Motor neuron (in vitro differentiated cells): ENCODE results near the gene TRAM2. TPM values are rescaled to one million over a fixed set of nuclear protein-coding genes. Genes with fewer than 3 reads are reported as not detected.

ENCODE experiments used
- ATAC-seq, 8 experiments: fragments of 200-7000 bp; cut with Tn5 transposase; replicated peaks in 6 of 8; 2 replicates each; pipeline ENCODE4 v1.8.0; 2021; ENCODE audit warnings: mild to moderate bottlenecking in 8 of 8, moderate library complexity in 8 of 8
- H3K27ac ChIP-seq, 2 donors: fragments of 250-450 bp; sonication (Bioruptor Pico); 2 replicates each; pipeline ENCODE4 v1.9.0; 2021; ENCODE audit warnings: antibody characterized with exemption in 2 of 2, mild to moderate bottlenecking in 2 of 2, moderate library complexity in 1 of 2
- H3K4me1 ChIP-seq, 2 donors: fragments of 250-450 bp; sonication (Bioruptor Pico); replicated peaks in 1 of 2; 2 replicates each; pipeline ENCODE4 v1.6.1; 2021; ENCODE audit warnings: antibody characterized with exemption in 2 of 2, mild to moderate bottlenecking in 2 of 2, moderate library complexity in 1 of 2
- H3K4me3 ChIP-seq, 5 donors: fragments of 250-450 bp; sonication (Bioruptor Pico); 2 replicates each; pipeline ENCODE4 v1.9.0; 2021; ENCODE audit warnings: antibody characterized with exemption in 5 of 5, mild to moderate bottlenecking in 5 of 5, moderate library complexity in 4 of 5
- WGBS, 10 experiments: fragments of 450-650 bp; shearing (Covaris generic); methylation state at CpG; one replicate each; pipeline ENCODE4 v1.0.0; 2022; 5-methylcytosine and 5-hydroxymethylcytosine counted together
- in situ Hi-C, 9 experiments: fragments of 400-800 bp; cut with MboI; loops; one replicate each; pipeline ENCODE4 v1.15.0; 2021; ENCODE audit warnings: low sequenced_read_pairs in 9 of 9, low pct_unique_long_range_greater_than_20kb in 2 of 9; ENCODE audit not compliant: unreplicated experiment in 9 of 9
- total RNA-seq, 8 experiments: library from RNA; unstranded; fragments of 300-600 nt; gene quantifications; 2 replicates each; pipeline versions ENCODE4 v1.2.3 to v1.2.4, GENCODE V29; 2022

Gene TRAM2
- total RNA-seq, 8 experiments from 2014 or later = 1.8 to 38.0 (median 10.7) TPM

GRCh38 chr6:52504782-52505136, 72.1 kb downstream of the TRAM2 start:
- Histone ChIP-seq H3K4me1 (peaks cover 0 to 2% of the 10 kb centered on the region in 2 donors), H3K27ac (no peak overlapping the region), H3K4me3 (no peak overlapping the region)
- ATAC-seq = no peak
- 31 to 100% (median 87%) methylated on average over 1 to 10 of the region's 10 CpGs; no CpG with 5 or more reads in 4 of the 10 experiments for WGBS, 10 experiments
- in situ Hi-C loops = no loop called here

- 0 to 100% (median 44%) methylated on average over 1 to 5 of the region's 24 CpGs; no CpG with 5 or more reads in 6 of the 10 experiments for WGBS, 10 experiments
- ATAC-seq = peak; percentile 69 to 92 (median 75)
- H3K4me1 ChIP-seq = peaks cover 0 to 2% of the 10 kb centered on the region in 2 donors
- H3K4me3 ChIP-seq = no peak overlapping the region
- in situ Hi-C loops = no loop called here
- H3K27ac ChIP-seq = no peak overlapping the region
These were observed 72.7 kb downstream of the TRAM2 start for GRCh38 chr6:52503851-52504781.

GRCh38 chr6:52503323-52503747, 73.5 kb downstream of the TRAM2 start:
- in situ Hi-C loops = no loop called here
- Histone ChIP-seq H3K4me3 (no peak overlapping the region), H3K27ac (no peak overlapping the region), H3K4me1 (peaks cover 0 to 2% of the 10 kb centered on the region in 2 donors)
- ATAC-seq = peak; percentile 4 to 77 (median 52)
- WGBS, 10 experiments = 20 to 100% (median 33%) methylated on average over 2 to 3 of the region's 5 CpGs; no CpG with 5 or more reads in 7 of the 10 experiments

DNA sequence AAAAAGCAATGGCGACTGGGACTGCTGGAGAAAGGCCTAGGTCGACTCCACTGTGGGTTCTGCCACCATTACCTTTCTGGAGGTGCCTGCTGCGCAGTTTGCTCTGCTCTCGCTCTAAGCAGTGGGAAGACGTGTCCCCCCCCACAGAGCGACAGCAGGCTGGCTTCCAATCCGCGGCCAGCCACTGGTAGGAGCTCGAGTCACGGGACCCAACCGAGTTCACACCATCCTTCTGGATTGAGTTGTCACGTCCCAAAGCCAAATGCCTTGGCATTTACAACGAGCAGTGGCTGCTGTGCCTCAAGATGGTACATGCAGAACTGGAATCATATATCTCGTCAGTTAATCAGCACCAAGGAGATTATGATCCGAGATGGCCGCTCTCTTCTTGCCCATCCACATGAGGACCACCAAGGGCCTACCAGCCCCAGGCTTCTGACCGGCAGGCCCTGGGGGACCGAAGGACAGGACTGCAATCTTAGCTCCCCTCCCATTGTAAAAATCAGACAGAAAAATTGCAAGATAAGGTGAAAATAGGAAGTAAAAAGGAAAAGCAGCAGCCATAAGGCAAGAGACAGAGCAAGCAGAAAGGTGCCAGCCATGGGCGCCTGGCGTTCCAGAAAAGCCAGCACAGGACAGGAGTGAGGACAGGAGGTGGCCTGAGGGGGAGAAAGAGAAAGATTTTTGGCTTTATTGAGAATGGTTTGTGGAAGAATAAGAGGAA, 74.4 kb downstream of the TRAM2 start:
- H3K4me1 ChIP-seq = peaks cover 0 to 2% of the 10 kb centered on the region in 2 donors
- in situ Hi-C loops = no loop called here
- WGBS, 10 experiments = 82 to 100% (median 98%) methylated on average over 1 to 15 of the region's 20 CpGs; no CpG with 5 or more reads in 2 of the 10 experiments
- H3K4me3 ChIP-seq = no peak overlapping the region
- ATAC-seq = no peak
- no peak overlapping the region for H3K27ac ChIP-seq

- in situ Hi-C loops = no loop called here
- H3K4me3 ChIP-seq = no peak overlapping the region
- no peak overlapping the region for H3K27ac ChIP-seq
- WGBS, 10 experiments = 40 to 100% (median 66%) methylated on average over 1 to 6 of the region's 9 CpGs; no CpG with 5 or more reads in 3 of the 10 experiments
- ATAC-seq = no peak
- H3K4me1 ChIP-seq = peaks cover 0 to 2% of the 10 kb centered on the region in 2 donors
These were observed 76.4 kb downstream of the TRAM2 start for GRCh38 chr6:52500238-52501129.

DNA sequence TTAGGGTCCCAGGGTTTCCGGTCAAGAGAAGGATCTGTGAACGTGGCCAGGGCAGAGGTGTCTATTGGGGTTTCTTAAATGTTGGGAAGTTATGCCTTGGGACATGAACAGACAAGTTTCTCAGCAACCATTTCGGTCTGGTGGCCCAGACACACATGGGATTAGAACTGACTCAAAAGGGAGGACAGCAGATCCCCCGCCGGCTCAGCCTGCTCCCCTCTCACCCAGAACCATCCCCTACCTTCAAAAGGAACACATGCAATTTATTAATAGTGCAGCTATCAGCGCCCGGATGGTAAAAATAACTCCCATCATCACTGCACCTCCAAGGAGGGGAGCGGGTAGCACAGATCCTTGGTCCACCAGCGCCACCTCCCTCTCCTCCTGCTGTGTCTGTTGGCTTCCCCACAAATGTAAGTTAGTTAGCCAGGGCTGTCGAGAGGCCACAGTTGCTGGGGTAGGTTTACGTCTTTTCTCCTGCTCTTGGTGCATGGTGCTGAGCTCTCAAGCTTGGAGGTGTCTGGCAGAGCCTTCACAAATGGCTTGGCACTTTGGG, 77.1 kb downstream of the TRAM2 start:
- peaks cover 0 to 2% of the 10 kb centered on the region in 2 donors for H3K4me1 ChIP-seq
- 20 to 100% (median 93%) methylated on average over 1 to 7 of the region's 11 CpGs; no CpG with 5 or more reads in 1 of the 10 experiments for WGBS, 10 experiments
- in situ Hi-C loops = no loop called here
- no peak for ATAC-seq
- no peak overlapping the region for H3K4me3 ChIP-seq
- no peak overlapping the region for H3K27ac ChIP-seq

GRCh38 chr6:52499026-52499425, 77.8 kb downstream of the TRAM2 start:
- ATAC-seq = peak in 3 of 8 experiments; percentile 3 to 29 (median 17)
- Histone ChIP-seq H3K4me1 (peaks cover 0 to 2% of the 10 kb centered on the region in 2 donors), H3K4me3 (no peak overlapping the region), H3K27ac (no peak overlapping the region)
- WGBS, 10 experiments = 40 to 100% (median 90%) methylated on average over 1 of the region's 1 CpG; no CpG with 5 or more reads in 5 of the 10 experiments
- in situ Hi-C loops = no loop called here

DNA sequence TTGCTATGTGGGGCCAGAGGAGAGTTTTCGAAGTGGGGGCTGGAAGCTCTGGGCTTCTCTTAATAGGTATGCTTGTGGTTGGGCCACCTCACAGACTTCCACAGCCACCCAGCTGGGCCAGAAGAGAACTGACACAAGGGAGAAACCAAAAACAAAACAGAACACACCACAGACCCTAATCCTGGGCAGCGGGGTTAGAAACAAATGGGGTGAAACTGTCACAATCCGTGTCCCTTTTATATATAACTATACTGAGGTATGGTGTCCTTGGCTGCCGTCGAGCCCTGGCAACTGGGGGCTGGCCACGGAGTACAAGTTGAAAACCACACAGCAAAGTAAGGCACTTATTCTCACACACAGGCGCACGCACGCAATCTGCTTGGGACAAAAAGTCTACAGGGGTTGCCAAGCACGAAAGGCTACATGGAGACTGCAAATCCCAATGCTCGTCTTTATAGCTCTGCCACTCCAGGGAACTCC, 78.3 kb downstream of the TRAM2 start:
- 79 to 96% (median 89%) methylated on average over 1 to 7 of the region's 11 CpGs; no CpG with 5 or more reads in 1 of the 10 experiments for WGBS, 10 experiments
- H3K27ac ChIP-seq = no peak overlapping the region

DNA sequence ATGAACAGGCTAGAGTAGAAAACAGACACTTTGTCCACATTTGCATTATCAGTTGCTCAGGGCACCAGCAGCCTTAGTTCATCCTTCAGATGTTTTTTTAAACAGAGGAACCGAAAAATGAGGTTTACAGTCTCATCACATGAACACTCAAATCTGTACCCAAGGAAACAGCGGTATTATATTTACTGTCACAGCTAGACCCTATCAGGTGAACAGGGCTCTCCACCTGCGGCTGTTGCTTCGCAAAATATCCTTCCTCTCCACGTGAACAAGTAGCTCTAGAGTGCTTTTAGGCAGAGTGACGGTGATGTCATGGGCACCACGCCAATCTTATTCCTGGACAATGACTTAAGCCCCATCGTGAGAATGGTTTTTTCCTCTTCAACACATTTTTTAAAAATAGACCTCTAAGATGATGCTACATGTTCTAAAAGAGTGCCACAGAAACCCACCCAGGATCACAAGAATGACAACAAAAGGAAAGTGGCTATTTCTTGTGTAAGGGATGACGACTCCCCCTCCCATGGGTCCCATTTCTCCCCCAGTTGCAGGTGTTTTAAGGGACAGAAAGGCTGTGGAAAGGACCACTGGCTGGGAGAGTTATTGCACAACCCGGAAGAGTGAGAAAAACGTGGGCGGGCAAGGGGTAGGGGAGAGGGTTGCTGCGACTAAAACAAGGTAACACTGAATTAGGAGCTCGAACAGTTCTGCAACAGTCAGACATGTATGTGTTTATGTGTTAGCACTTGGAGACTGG, 79.0 kb downstream of the TRAM2 start:
- 75 to 100% (median 90%) methylated on average over 1 to 14 of the region's 14 CpGs for WGBS, 10 experiments
- ATAC-seq = no peak
- Histone ChIP-seq H3K4me3 (no peak overlapping the region), H3K4me1 (no peaks in the 10 kb centered on the region), H3K27ac (no peak overlapping the region)
- in situ Hi-C loops = no loop called here

More for the DNA sequence above, 78.3 kb downstream of the TRAM2 start:
- H3K4me3 ChIP-seq = no peak overlapping the region
- in situ Hi-C loops = no loop called here
- peaks cover 0 to 2% of the 10 kb centered on the region in 2 donors for H3K4me1 ChIP-seq
- peak in 1 of 8 experiments; percentile 8 for ATAC-seq

DNA sequence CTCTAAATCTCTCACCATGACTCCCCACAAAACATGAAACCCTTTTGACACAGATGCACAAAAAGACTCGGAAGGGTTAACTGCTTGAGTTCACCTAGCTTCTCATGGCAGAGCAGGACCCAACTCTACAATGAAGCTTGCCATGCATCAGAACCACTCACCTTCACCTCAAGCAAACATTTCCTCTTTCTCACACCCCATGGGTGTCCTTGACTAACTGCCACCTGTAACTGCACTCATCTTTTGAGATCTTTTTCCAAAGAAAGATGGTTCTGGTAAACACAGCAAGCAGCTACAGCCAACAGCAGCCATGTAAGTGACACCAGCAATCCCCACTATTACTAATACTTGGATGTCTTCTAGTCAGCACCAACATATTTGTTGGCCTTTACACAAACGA, 80.2 kb downstream of the TRAM2 start:
- in situ Hi-C loops = no loop called here
- ATAC-seq = no peak

DNA sequence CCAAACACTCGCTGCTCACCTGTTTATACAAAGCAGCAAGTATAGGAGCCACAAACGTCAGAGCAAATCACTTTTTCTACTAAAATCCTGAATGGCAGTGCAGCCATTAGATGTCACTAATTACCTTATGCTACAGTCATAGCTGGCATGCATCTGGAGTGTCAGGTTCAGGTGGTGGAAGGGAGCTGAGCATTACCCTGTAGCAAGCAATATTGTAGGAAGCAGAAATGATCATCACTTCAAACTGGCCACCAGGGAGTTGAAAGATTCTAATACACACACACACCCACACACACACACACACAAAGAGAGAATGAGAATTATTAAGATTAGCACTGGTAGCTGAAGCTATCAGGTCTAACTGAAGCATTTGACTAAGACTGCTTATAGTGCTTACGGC, 80.9 kb downstream of the TRAM2 start:
- no peak overlapping the region for H3K27ac ChIP-seq
- 57 to 100% (median 84%) methylated on average over 1 to 3 of the region's 3 CpGs for WGBS, 10 experiments
- in situ Hi-C loops = no loop called here

More for the DNA sequence above, 80.2 kb downstream of the TRAM2 start:
- H3K27ac ChIP-seq = no peak overlapping the region
- WGBS, 10 experiments = 83 to 100% (median 94%) methylated on average over 1 to 2 of the region's 2 CpGs; no CpG with 5 or more reads in 3 of the 10 experiments
- H3K4me3 ChIP-seq = no peak overlapping the region
- no peaks in the 10 kb centered on the region for H3K4me1 ChIP-seq

More for the DNA sequence above, 80.9 kb downstream of the TRAM2 start:
- H3K4me1 ChIP-seq = no peaks in the 10 kb centered on the region
- H3K4me3 ChIP-seq = no peak overlapping the region
- ATAC-seq = no peak
